Measurements from ENCODE around the gene SORCS1.

Gene SORCS1

DNA sequence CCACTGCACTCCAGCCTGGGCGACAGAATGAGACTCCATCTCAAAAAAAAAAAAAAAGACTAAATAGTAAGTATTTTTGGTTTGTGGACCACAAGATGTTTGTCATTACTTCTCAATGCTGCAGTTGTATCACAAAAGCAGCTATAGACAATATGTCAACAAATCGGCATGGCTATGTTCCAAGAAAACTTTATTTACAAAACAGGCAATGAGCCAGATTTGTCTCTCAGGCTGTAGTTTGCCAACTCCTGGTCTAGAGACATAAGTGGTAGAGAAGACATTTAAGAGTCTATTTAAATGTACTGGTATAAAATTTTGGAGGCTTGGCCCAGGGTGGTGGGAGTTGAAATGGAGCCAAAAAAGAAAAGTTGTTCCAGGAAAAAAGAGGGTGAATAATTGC is 185.8 kb downstream of the SORCS1 start:
- Histone ChIP-seq H3K9me2 (replicated peaks; ENCODE audit: insufficient read depth, low read length) (no peaks in the 10 kb centered on the region), H4K20me1 (ENCODE audit: low read depth, low read length) (no peaks in the 10 kb centered on the region), H3K27me3 (ENCODE audit: low read length) (no peaks in the 10 kb centered on the region), H3K9ac (ENCODE audit: low read length) (no peak overlapping the region), H3K9me3 (ENCODE audit: insufficient read depth, low read length) (no peaks in the 10 kb centered on the region), H3K36me3 (ENCODE audit: low read length) (no peaks in the 10 kb centered on the region), H3K27ac (ENCODE audit: low read depth, low read length) (no peak overlapping the region), H3K79me2 (ENCODE audit: insufficient read depth, low read length) (no peaks in the 10 kb centered on the region), H3F3A (ENCODE audit: insufficient read depth) (no peaks in the 10 kb centered on the region), H2AFZ (ENCODE audit: low read depth, low read length, severe bottlenecking) (no peak overlapping the region), H3K4me2 (ENCODE audit: low read depth, low read length, poor library complexity, severe bottlenecking) (no peak overlapping the region), H3K4me3 (ENCODE audit: insufficient read depth, low read length, poor library complexity, severe bottlenecking) (no peak overlapping the region)
- no peak for TF ChIP-seq EZH2phosphoT487 (conservative IDR thresholded peaks at IDR 0.05; ENCODE audit: low read length)
- TF ChIP-seq, protein P1, sequence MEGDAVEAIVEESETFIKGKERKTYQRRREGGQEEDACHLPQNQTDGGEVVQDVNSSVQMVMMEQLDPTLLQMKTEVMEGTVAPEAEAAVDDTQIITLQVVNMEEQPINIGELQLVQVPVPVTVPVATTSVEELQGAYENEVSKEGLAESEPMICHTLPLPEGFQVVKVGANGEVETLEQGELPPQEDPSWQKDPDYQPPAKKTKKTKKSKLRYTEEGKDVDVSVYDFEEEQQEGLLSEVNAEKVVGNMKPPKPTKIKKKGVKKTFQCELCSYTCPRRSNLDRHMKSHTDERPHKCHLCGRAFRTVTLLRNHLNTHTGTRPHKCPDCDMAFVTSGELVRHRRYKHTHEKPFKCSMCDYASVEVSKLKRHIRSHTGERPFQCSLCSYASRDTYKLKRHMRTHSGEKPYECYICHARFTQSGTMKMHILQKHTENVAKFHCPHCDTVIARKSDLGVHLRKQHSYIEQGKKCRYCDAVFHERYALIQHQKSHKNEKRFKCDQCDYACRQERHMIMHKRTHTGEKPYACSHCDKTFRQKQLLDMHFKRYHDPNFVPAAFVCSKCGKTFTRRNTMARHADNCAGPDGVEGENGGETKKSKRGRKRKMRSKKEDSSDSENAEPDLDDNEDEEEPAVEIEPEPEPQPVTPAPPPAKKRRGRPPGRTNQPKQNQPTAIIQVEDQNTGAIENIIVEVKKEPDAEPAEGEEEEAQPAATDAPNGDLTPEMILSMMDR (IDR thresholded peaks at IDR 0.05; ENCODE audit: insufficient read depth, low read length, poor library complexity, severe bottlenecking) = no peak

- H3K9me3 ChIP-seq (ENCODE audit: insufficient read depth, low read length) = no peaks in the 10 kb centered on the region
- no peak overlapping the region for H2AFZ ChIP-seq (ENCODE audit: low read depth, low read length, severe bottlenecking)
- no peaks in the 10 kb centered on the region for H3K36me3 ChIP-seq (ENCODE audit: low read length)
- no peak overlapping the region for H3K4me3 ChIP-seq (ENCODE audit: insufficient read depth, low read length, poor library complexity, severe bottlenecking)
- no peaks in the 10 kb centered on the region for H3K9me2 ChIP-seq (replicated peaks; ENCODE audit: insufficient read depth, low read length)
- no peak overlapping the region for H3K27ac ChIP-seq (ENCODE audit: low read depth, low read length)
- H3K27me3 ChIP-seq (ENCODE audit: low read length) = no peaks in the 10 kb centered on the region
- H3K4me2 ChIP-seq (ENCODE audit: low read depth, low read length, poor library complexity, severe bottlenecking) = no peak overlapping the region
- TF ChIP-seq, protein P1 (IDR thresholded peaks at IDR 0.05; ENCODE audit: insufficient read depth, low read length, poor library complexity, severe bottlenecking) = no peak
- TF ChIP-seq EZH2phosphoT487 (conservative IDR thresholded peaks at IDR 0.05; ENCODE audit: low read length) = no peak
- no peak overlapping the region for H3K9ac ChIP-seq (ENCODE audit: low read length)
- H3K79me2 ChIP-seq (ENCODE audit: insufficient read depth, low read length) = no peaks in the 10 kb centered on the region
- H3F3A ChIP-seq (ENCODE audit: insufficient read depth) = no peaks in the 10 kb centered on the region
- no peaks in the 10 kb centered on the region for H4K20me1 ChIP-seq (ENCODE audit: low read depth, low read length)
Observed at GRCh38 chr10:106973716-106974115, 190.8 kb downstream of the SORCS1 start.

DNA sequence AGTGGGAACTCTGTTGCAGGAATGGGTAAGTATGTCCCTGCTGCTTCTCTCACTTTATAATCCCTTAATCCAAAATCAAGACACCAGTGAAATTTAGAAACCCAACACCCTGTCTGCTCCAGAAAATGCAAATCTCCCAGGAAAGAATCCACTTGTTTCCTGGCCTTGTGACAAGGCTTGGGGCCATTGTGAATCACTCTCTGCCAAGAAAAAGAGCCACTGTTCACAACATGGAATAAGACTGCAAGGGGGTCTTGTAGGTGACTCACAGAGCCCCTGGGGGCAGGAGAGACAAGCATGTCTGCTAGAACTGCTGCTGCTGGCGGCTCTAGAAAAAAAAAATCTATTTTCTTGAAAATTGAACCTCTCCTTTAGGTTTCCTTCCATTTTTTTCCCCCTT is 191.2 kb downstream of the SORCS1 start:
- H3F3A ChIP-seq (ENCODE audit: insufficient read depth) = no peaks in the 10 kb centered on the region
- H4K20me1 ChIP-seq (ENCODE audit: low read depth, low read length) = no peaks in the 10 kb centered on the region
- H2AFZ ChIP-seq (ENCODE audit: low read depth, low read length, severe bottlenecking) = no peak overlapping the region
- TF ChIP-seq, protein P1 (IDR thresholded peaks at IDR 0.05; ENCODE audit: insufficient read depth, low read length, poor library complexity, severe bottlenecking) = no peak
- no peak for TF ChIP-seq EZH2phosphoT487 (conservative IDR thresholded peaks at IDR 0.05; ENCODE audit: low read length)
- H3K9ac ChIP-seq (ENCODE audit: low read length) = no peak overlapping the region
- no peak overlapping the region for H3K27ac ChIP-seq (ENCODE audit: low read depth, low read length)
- no peaks in the 10 kb centered on the region for H3K27me3 ChIP-seq (ENCODE audit: low read length)
- H3K4me2 ChIP-seq (ENCODE audit: low read depth, low read length, poor library complexity, severe bottlenecking) = no peak overlapping the region
- H3K9me2 ChIP-seq (replicated peaks; ENCODE audit: insufficient read depth, low read length) = no peaks in the 10 kb centered on the region
- H3K9me3 ChIP-seq (ENCODE audit: insufficient read depth, low read length) = no peaks in the 10 kb centered on the region
- no peaks in the 10 kb centered on the region for H3K36me3 ChIP-seq (ENCODE audit: low read length)
- H3K4me3 ChIP-seq (ENCODE audit: insufficient read depth, low read length, poor library complexity, severe bottlenecking) = no peak overlapping the region
- H3K79me2 ChIP-seq (ENCODE audit: insufficient read depth, low read length) = no peaks in the 10 kb centered on the region
